ENCODE results near the gene IPMK. TPM values are rescaled to one million over a fixed set of nuclear protein-coding genes. Genes with fewer than 3 reads are reported as not detected.
A peak's percentile ranks its signal among the peaks of the same experiment; 100 is the strongest.

IPMK gene
- total RNA-seq, 1 donor from 2014 or later = 14.3 TPM

DNA sequence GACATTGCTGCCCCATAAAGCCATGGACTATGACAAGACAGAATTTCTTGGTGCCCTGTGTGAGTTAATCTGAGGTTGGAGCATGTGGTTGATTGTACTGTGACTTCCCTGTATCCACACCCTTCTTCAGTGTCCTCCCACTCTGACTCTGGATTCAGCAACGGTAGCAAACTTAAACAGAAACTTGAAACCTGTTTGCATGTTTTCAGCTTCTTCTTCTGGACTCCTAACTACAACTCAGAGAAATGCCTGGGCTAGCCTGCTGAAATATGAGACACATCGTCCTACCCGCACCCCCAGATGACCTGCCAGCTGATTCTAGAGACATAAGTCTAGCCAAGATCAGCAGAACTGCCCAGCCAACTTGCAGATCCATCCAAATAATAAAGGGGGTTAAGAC is 78.4 kb downstream of the IPMK start:
- Histone ChIP-seq H3K79me2 (ENCODE audit: low read depth) (no peaks in the 10 kb centered on the region), H3K4me2 (no peak overlapping the region), H2AFZ (replicated peaks) (no peak overlapping the region), H3K9ac (no peak overlapping the region), H3F3A (ENCODE audit: low read depth) (no peaks in the 10 kb centered on the region), H3K27ac (no peak overlapping the region), H3K36me3 (no peaks in the 10 kb centered on the region), H3K4me3 (no peak overlapping the region), H3K9me3 (ENCODE audit: low read depth) (no peaks in the 10 kb centered on the region), H3K27me3 (no peaks in the 10 kb centered on the region), H4K20me1 (ENCODE audit: low read depth) (no peaks in the 10 kb centered on the region), H3K4me1 (no peaks in the 10 kb centered on the region)
- no peaks in the 10 kb centered on the region for H3K27me3 Mint-ChIP-seq (ENCODE audit: insufficient read depth, low read depth)
- H3K9me3 Mint-ChIP-seq = no peaks in the 10 kb centered on the region
- H3K36me3 Mint-ChIP-seq = no peaks in the 10 kb centered on the region
- no peak for DNase-seq (ENCODE audit: low spot score)
- no peak for TF ChIP-seq EZH2phosphoT487 (IDR thresholded peaks at IDR 0.05)
- no peak for TF ChIP-seq EZH2 (IDR thresholded peaks at IDR 0.05)
- TF ChIP-seq, protein P1, sequence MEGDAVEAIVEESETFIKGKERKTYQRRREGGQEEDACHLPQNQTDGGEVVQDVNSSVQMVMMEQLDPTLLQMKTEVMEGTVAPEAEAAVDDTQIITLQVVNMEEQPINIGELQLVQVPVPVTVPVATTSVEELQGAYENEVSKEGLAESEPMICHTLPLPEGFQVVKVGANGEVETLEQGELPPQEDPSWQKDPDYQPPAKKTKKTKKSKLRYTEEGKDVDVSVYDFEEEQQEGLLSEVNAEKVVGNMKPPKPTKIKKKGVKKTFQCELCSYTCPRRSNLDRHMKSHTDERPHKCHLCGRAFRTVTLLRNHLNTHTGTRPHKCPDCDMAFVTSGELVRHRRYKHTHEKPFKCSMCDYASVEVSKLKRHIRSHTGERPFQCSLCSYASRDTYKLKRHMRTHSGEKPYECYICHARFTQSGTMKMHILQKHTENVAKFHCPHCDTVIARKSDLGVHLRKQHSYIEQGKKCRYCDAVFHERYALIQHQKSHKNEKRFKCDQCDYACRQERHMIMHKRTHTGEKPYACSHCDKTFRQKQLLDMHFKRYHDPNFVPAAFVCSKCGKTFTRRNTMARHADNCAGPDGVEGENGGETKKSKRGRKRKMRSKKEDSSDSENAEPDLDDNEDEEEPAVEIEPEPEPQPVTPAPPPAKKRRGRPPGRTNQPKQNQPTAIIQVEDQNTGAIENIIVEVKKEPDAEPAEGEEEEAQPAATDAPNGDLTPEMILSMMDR (IDR thresholded peaks at IDR 0.05) = no peak
- H3K4me1 Mint-ChIP-seq = no peaks in the 10 kb centered on the region
- H3K4me3 Mint-ChIP-seq = no peak overlapping the region
- H3K27ac Mint-ChIP-seq = peak overlapping the region; percentile 13

DNA sequence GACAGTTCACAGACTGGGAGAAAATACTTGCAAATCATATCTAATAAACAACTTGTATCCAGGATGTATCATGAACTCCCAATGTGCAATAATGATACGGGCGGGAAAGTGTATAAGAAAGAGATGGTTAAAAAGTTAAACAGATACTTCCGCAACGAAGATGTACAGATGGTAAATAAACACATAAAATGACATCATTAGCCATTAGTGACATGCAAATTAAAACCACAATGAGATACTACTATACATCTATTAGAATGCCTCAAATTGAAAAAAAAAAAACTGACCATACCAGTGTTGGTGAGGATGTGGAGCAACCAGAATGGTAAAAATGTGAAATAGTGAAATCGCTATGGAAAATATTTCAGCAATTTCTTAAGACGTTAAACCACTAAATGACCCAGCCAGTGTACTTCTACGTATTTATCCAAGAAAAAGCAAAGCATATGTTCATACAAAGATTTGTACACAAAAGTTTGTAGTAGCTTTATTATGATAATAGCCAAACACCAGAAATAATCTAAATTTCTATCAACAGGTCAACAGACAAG is 83.5 kb downstream of the IPMK start:
- H3K27me3 Mint-ChIP-seq (ENCODE audit: insufficient read depth, low read depth) = no peaks in the 10 kb centered on the region
- Histone ChIP-seq H3K4me1 (no peaks in the 10 kb centered on the region), H3F3A (ENCODE audit: low read depth) (no peaks in the 10 kb centered on the region), H3K27me3 (no peaks in the 10 kb centered on the region), H3K36me3 (no peaks in the 10 kb centered on the region), H3K79me2 (ENCODE audit: low read depth) (no peaks in the 10 kb centered on the region), H3K27ac (no peak overlapping the region), H2AFZ (replicated peaks) (no peak overlapping the region), H4K20me1 (ENCODE audit: low read depth) (no peaks in the 10 kb centered on the region), H3K4me3 (no peak overlapping the region), H3K9ac (no peak overlapping the region), H3K4me2 (no peak overlapping the region), H3K9me3 (ENCODE audit: low read depth) (no peaks in the 10 kb centered on the region)
- no peak overlapping the region for H3K27ac Mint-ChIP-seq
- H3K4me1 Mint-ChIP-seq = no peaks in the 10 kb centered on the region
- no peak overlapping the region for H3K4me3 Mint-ChIP-seq
- H3K36me3 Mint-ChIP-seq = no peaks in the 10 kb centered on the region
- no peak for DNase-seq (ENCODE audit: low spot score)
- TF ChIP-seq EZH2phosphoT487 (IDR thresholded peaks at IDR 0.05) (no peak), EZH2 (IDR thresholded peaks at IDR 0.05) (no peak)
- no peaks in the 10 kb centered on the region for H3K9me3 Mint-ChIP-seq

DNA sequence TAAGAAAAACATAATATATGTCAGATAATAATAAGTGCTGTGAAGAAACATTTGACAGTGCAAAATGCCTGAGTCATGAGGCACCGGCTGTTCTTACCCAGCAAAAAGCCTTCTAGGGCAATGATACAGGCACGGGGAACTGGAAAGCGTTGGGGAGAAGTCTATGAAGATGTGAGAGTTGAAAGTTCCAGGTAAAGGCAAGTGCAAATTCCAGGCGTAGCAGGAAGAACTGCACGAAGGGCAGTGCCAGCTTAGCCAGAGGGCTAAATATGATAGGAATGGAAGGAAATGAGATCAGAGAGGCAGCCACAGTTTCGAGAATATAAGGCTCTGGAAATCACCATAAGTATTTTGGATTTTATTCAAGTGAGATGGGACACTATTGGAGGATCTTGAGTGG is 87.0 kb downstream of the IPMK start:
- Mint-ChIP-seq H3K27me3 (ENCODE audit: insufficient read depth, low read depth) (peaks cover 2% of the 10 kb centered on the region), H3K4me3 (no peak overlapping the region), H3K36me3 (no peaks in the 10 kb centered on the region), H3K27ac (no peak overlapping the region), H3K4me1 (no peaks in the 10 kb centered on the region), H3K9me3 (no peaks in the 10 kb centered on the region)
- H3K4me2 ChIP-seq = no peak overlapping the region
- no peaks in the 10 kb centered on the region for H3K27me3 ChIP-seq
- H3K9me3 ChIP-seq (ENCODE audit: low read depth) = no peaks in the 10 kb centered on the region
- H4K20me1 ChIP-seq (ENCODE audit: low read depth) = no peaks in the 10 kb centered on the region
- H3K9ac ChIP-seq = no peak overlapping the region
- H3K36me3 ChIP-seq = no peaks in the 10 kb centered on the region
- no peaks in the 10 kb centered on the region for H3K79me2 ChIP-seq (ENCODE audit: low read depth)
- TF ChIP-seq EZH2 (IDR thresholded peaks at IDR 0.05) = no peak
- TF ChIP-seq, protein P1 (IDR thresholded peaks at IDR 0.05) = no peak
- no peak for TF ChIP-seq EZH2phosphoT487 (IDR thresholded peaks at IDR 0.05)
- no peak for DNase-seq (ENCODE audit: low spot score)
- no peak overlapping the region for H2AFZ ChIP-seq (replicated peaks)
- no peaks in the 10 kb centered on the region for H3K4me1 ChIP-seq
- H3F3A ChIP-seq (ENCODE audit: low read depth) = no peaks in the 10 kb centered on the region
- no peak overlapping the region for H3K27ac ChIP-seq
- H3K4me3 ChIP-seq = no peak overlapping the region

DNA sequence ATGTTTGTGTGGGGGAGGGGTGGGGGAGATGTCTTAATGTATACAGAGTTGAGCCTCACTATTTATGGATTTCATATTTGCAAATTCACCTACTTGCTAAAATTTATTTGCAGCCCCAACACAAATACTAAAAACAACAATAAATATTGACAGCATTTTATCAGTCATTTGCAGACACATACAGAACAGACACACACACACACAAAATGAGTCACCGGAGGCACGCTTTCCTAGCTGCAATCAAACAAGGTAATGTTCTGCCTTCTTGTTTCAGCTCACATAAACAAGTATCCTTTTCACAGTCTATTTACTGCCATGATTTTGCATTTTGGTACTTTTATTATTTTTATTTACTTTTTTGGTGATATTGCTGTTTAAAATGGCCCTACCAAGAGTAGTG is 88.5 kb downstream of the IPMK start:
- H3K79me2 ChIP-seq (ENCODE audit: low read depth) = no peaks in the 10 kb centered on the region
- no peak overlapping the region for H3K27ac ChIP-seq
- no peak overlapping the region for H2AFZ ChIP-seq (replicated peaks)
- no peaks in the 10 kb centered on the region for H4K20me1 ChIP-seq (ENCODE audit: low read depth)
- no peak overlapping the region for H3K9ac ChIP-seq
- DNase-seq (ENCODE audit: low spot score) = no peak
- no peaks in the 10 kb centered on the region for H3K27me3 ChIP-seq
- Mint-ChIP-seq H3K9me3 (no peaks in the 10 kb centered on the region), H3K4me3 (no peak overlapping the region), H3K27me3 (ENCODE audit: insufficient read depth, low read depth) (peaks cover 2% of the 10 kb centered on the region), H3K36me3 (no peaks in the 10 kb centered on the region), H3K27ac (no peak overlapping the region), H3K4me1 (no peaks in the 10 kb centered on the region)
- H3K4me2 ChIP-seq = no peak overlapping the region
- H3K36me3 ChIP-seq = no peaks in the 10 kb centered on the region
- no peak overlapping the region for H3K4me3 ChIP-seq
- TF ChIP-seq, protein P1 (IDR thresholded peaks at IDR 0.05) = no peak
- TF ChIP-seq EZH2phosphoT487 (IDR thresholded peaks at IDR 0.05) (no peak), EZH2 (IDR thresholded peaks at IDR 0.05) (no peak)
- H3F3A ChIP-seq (ENCODE audit: low read depth) = no peaks in the 10 kb centered on the region
- no peaks in the 10 kb centered on the region for H3K4me1 ChIP-seq
- H3K9me3 ChIP-seq (ENCODE audit: low read depth) = no peaks in the 10 kb centered on the region
